GM21528 (cell line): ENCODE data around the gene STK25.
A peak's percentile ranks its signal among the peaks of the same experiment; 100 is the strongest.
"Not testable (repeated sequence)": the region's sequence is repeated elsewhere in the genome, so short reads cannot be mapped to it uniquely, and the experiment has no call there.

Experiments
- ATAC-seq: cut with Tn5 transposase; IDR thresholded peaks from one replicate; pipeline ENCODE4 v1.9.1; 2021; ENCODE audit warnings: mild to moderate bottlenecking, moderate library complexity; ENCODE audit not compliant: unreplicated experiment, low FRiP score

Gene STK25

GRCh38 chr2:241514553-241514952 is 6.2 kb upstream of the STK25 start:
- no peak for ATAC-seq

GRCh38 chr2:241511091-241511741 is 2.8 kb upstream of the STK25 start:
- ATAC-seq, result no peak

- ATAC-seq, result no peak
Measured at GRCh38 chr2:241509155-241509784, 886 bp upstream of the STK25 start.

GRCh38 chr2:241507430-241508239 is 749 bp downstream of the STK25 start:
- ATAC-seq, result peak; percentile 26

- no peak for ATAC-seq
Measured at GRCh38 chr2:241506793-241507429, 1.5 kb downstream of the STK25 start.

GRCh38 chr2:241506317-241506716 is 2.1 kb downstream of the STK25 start:
- not testable (repeated sequence) for ATAC-seq

- no peak for ATAC-seq
Measured at GRCh38 chr2:241505781-241506201, 2.6 kb downstream of the STK25 start.

- ATAC-seq, result no peak
Measured at GRCh38 chr2:241505086-241505780, 3.2 kb downstream of the STK25 start.

- no peak for ATAC-seq
Measured at GRCh38 chr2:241503776-241504392, 4.5 kb downstream of the STK25 start.

- no peak for ATAC-seq
Measured at GRCh38 chr2:241502281-241502680, 6.1 kb downstream of the STK25 start.

GRCh38 chr2:241501551-241501950 is 6.8 kb downstream of the STK25 start:
- no peak for ATAC-seq

GRCh38 chr2:241501099-241501541 is 7.3 kb downstream of the STK25 start:
- no peak for ATAC-seq

- no peak for ATAC-seq
Measured at GRCh38 chr2:241500431-241500975, 7.9 kb downstream of the STK25 start.

GRCh38 chr2:241500016-241500415 is 8.4 kb downstream of the STK25 start:
- ATAC-seq, result no peak

GRCh38 chr2:241499146-241499965 is 9.0 kb downstream of the STK25 start:
- ATAC-seq, result no peak

GRCh38 chr2:241498115-241499070 is 10.0 kb downstream of the STK25 start:
- no peak for ATAC-seq
